ENCODE measurements around the gene NMUR1.
"Not testable (repeated sequence)": the region's sequence is repeated elsewhere in the genome, so short reads cannot be mapped to it uniquely, and the experiment has no call there.

NMUR1 gene, protein sequence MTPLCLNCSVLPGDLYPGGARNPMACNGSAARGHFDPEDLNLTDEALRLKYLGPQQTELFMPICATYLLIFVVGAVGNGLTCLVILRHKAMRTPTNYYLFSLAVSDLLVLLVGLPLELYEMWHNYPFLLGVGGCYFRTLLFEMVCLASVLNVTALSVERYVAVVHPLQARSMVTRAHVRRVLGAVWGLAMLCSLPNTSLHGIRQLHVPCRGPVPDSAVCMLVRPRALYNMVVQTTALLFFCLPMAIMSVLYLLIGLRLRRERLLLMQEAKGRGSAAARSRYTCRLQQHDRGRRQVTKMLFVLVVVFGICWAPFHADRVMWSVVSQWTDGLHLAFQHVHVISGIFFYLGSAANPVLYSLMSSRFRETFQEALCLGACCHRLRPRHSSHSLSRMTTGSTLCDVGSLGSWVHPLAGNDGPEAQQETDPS

DNA sequence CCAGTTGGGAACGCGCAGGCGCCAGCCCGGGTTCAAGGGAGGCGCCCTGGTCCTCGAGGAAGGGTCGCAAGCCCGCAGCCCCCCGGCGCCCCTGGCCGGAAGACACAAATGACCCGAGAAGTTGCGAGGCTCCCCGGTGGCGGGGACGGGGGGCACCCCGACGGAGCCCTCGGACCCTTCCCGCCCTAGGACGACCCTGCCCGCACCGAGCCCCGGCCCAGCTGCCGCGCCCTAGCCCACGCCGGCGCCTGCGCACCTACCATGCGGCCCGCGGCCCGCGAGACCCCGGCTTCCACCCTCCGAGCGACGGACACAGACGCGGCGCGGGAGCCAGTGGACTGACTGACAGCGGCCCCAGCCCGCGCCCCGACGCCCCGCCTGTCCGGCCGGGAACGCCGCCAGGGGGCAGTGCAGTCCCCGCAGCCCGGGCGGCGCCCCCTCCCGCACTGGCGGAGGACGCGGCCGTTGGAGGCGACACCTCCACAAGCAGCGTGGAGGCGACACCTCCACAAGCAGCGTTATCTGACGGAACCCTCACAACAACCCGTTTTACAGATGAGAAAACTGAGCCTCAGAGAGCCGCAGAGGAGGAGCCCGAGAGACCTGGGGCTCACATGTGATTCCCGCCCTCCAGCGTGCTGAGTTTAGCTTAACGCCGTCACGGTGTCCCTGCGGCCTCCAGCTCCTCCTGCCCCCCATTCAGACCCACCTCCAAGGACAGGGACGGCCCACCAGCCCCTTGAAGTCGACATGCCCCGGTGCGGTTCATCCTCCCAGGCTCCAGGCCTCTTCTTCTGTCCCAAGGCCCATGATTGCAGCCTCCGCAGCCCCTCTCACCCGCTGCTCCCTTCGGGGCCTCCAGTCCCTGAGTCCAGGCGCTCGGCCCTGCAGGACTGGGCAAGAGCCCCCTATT lies at the start of gene NMUR1:
NMUR1 (minus strand) TSS at position 347 of the 913 bp plus-strand sequence; CDS start at position 263, 84 bp downstream.
- DNase-seq, result no peak

GRCh38 chr2:231579560-231579959 lies 49.3 kb upstream of the NMUR1 start:
- DNase-seq, result no peak

GRCh38 chr2:231578655-231579054 lies 48.4 kb upstream of the NMUR1 start:
- not testable (repeated sequence) for DNase-seq

DNA sequence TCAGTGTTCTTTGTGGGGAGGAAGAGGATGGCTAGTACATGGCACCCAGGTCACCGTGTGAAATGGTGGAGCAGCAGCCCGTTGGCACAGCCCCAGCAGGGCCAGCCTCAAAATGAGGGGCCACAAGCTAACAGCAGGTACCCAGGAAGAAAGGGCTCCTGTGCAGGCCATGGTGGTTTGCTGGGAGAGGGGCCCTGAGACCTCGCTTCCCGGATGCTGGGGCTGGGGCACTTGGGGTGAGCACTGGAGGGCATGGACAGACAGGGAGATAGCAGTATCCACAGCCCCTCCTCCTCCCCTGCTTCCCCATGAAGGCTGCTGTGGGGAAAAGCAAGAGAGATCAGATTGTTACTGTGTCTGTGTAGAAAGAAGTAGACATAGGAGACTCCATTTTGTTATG lies 46.2 kb upstream of the NMUR1 start:
- DNase-seq, result no peak

DNA sequence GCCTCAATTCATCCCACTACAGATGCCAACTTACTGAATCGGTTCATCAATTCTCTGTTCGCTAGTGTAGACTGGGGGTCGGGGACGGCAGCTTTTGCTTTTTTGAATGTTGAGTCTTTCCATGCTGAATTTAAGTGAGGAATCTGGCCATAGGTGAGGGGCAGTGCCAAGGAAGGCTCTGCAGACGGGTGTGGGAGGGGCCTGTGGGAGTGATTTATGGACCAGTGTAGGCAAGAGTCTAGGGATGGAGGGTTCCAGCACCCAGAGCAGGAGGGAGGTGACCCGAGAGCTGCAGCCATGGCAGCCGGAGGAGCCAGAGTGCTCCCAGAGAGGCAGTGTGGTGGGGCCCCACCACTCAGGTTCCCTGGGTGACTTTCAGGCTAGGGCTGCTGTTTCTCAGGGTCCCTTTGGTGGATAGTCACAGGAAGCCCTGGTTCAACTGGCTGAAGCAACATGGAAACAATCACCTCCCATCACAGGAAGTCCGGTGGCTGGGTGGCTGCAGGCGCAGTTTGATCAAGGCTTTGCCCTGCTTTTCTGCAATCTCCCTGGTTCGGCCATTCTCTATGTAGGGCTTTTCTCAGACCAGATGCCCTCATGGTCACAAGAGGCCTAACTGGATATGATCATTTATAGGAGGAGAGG lies 45.5 kb upstream of the NMUR1 start:
- DNase-seq, result no peak

DNA sequence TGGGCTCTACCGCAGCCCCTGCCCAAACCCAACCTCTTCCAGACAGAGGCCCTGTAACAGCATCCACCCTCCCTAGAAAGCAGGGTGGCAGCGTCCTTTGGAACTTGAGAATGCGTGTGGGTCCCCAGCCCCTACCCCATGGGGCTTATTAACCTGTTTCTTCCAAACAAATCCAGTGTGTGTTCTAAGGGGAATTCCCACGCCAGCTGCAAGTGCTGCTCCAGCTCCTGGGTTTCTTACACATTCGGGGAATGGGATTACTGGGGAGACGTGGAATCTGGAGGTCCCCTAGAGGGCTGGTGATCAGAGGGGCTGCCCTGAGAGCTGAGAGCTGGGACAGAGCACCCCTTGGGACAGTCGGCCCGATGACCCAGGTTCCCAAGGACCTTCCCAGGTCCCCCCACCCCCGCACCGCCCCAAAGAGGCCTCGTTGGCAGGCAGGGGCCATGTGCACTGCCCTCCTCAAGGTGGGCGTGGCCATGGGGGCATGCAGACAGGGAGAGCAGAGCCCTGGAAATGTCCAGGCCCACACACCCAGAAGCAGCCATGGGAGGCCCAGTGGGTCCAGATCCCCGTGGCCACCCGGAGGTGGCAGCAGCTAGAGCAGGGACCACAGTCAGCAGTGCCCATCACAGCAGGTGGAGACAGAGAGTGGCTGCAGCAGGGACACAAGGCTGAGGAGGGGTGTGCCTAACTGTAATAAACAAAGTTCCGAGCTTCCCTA lies 43.6 kb upstream of the NMUR1 start:
- no peak for DNase-seq

DNA sequence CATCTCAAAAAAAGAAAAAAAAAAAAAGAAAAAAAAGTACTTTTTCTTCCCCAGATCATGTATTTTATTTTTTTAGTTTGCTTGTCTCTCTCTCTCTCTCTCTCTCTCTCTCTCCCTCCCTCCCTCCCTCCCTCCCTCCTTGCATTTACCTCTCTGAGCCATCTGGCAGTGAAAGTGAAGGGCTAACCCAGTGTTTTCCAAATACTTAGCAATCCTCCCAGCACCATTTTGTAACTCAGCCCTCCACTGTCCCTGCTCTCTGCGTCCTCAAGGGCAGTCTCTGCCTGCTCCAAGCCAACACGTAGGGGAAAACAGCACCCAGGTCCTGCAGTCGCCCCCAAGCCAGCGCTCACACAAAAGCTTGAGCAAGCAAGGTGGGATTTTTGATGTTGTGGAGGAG lies 42.9 kb upstream of the NMUR1 start:
- DNase-seq, result peak; percentile 65

GRCh38 chr2:231571661-231572191 lies 41.5 kb upstream of the NMUR1 start:
- DNase-seq, result no peak

DNA sequence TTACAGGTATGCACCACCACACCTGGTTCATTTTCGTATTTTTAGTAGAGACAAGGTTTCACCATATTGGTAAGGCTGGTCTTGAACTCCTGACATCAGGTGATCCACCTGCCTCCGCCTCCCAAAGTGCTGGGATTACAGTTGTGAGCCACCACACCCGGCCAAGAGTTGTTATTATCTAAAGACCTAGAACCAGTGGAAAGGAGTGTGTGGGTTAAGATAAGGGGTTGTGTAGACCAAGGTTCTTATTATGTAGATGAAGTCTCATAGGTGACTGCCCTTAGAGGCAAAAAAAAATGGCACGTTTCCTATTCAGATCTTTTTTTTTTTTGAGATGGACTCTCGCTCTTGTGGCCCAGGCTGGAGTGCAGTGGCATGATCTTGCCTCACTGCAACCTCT lies 40.7 kb upstream of the NMUR1 start:
- not testable (repeated sequence) for DNase-seq

DNA sequence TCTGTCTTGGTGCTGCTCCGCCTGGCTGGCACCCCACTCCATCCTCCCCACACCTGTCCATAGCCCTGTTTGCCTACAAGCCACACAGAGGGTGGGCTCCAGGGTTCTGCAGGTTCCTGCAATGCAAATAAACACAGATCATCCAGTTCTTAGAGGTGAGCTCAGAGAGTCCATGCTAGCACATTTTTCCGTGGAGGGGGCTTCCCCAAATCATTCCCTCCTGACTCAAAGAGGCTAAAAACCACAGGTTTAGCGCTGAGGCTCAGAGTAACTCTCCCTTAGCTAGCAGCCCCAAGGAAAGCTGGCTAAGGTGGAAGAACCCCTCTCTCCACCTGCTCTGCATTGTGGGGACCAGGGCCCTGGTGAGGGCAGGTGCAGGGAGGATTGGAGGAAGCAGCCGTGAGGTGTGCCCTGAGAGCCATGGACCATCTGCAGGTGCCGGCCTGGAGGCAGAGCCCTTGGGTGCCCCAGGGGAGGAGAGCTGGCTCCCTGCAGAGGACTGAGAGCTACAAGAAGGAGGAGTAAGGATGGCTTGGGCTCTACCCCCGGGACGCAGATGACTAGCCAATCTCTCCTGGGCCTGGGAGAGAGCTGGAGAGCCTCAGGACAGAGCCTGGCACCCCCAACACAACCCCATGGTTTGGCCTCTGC lies 38.7 kb upstream of the NMUR1 start:
- DNase-seq, result no peak

DNA sequence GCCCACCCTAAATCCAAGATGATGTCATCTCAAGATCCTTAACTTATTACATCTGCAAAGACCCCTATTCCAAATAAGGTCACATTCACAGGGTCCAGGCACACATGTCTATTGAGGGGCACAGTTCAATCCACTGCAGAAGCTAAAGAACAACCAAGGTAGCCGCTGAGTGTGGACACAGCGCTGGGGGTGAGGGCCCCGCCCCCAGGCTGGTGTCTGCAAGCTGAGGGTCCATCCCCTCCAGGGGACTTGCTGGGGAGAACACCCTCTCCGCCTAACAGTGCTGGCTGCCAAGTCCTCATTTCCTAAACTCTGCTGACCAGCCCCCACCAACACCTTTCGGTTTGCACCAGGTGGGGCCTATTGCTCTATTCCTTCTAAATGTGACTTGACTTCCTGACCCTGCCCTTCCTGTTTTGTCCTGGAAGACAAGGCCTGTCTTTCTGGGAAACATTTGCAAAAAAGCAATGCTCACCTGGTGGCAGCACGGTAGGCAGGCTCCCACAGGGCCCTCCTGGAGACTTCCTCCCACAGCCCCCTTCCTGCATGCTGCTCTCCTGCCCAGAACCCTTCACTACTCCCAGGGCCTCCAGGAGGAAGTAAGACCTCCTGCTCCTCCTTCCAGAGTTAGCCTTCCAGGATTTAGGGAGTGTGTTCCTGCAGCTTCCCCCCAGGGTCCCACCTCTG lies 38.0 kb upstream of the NMUR1 start:
- DNase-seq, result no peak

- DNase-seq, result no peak
These were observed 36.9 kb upstream of the NMUR1 start for GRCh38 chr2:231567159-231567558.

DNA sequence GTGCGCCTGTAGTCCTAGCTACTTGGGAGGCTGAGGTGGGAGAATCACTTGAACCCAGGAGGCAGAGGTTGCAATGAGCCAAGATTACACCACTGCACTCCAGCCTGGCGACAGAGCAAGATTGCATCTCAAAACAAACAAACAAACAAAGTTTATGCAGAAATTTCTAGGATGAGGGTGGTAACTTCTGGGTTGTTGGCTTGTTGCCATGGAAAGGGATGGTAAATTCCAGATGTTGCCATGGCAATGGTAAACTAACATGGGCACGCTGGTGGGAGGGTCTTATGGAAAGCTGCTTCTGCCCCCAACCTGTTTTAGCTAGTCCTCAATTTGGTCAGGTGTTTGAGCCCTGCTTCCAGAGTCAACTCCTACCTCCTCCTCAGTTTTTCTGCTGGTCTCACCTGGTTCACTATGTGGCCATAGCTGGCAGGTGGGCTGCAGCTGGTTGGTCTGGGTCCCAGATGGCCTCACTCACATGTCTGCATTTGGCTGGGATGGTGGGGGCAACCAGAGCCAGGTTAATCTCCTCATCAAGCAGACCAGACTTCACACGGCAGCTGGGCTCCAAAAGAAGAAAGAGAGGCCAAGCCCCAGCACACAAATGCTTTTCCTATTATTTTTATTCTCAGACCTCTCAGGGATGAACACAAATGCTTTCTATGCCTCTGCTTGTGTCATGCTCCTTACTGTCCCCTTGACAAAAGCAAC lies 35.8 kb upstream of the NMUR1 start:
- no peak for DNase-seq

- DNase-seq, result peak; percentile 21
These were observed 33.2 kb upstream of the NMUR1 start for GRCh38 chr2:231563378-231563961.

DNA sequence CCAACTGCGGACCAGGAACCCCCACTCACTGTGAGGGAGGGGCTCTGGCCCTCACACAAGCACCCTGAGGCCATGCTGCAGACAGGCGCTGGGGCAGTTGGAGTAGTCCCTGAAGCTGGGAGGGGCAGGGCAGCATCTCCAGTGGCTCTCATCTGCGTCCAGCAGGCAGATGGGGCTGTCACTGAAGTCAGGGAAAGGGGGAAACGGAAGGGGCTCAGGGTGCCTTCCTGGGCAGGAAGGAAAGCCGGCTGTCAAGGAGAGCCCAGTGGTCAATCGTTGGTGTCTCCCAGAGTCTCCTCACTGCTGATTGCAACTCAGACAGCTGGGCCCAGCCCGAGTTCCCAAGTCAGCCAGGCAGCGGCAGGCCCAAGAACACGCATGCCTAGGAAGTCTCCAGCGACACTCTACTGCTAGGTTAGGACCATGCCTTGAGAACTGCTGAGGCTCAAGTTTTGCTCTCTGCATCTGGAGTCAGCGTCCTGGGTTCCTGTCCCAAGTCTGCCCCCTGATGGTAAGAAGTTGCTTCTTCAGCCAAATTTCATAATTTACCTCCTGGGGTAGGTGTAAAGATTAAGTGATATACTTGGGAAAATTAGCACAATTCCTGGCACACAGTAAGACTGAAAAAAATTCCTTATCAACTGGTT lies 27.4 kb upstream of the NMUR1 start:
- DNase-seq, result no peak

DNA sequence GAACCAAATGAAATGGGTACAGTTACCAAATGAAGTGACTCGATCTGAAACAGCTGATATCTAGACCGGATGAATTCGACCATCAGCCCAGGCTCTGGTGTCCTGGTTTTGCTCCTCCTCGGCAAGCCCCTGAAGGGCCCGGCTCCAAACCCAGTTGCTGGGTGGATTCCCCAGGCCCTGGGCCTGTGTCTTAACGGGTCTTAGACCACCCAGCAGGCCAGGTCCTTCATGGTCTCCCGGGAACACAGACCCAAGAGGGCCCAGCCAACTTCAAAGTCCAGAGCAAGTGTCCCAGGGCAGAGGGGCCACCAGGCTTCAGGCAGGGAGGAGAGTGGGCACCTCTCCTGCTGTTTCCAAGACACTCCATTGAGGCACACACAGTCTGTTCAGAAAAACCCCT lies 26.7 kb upstream of the NMUR1 start:
- no peak for DNase-seq

DNA sequence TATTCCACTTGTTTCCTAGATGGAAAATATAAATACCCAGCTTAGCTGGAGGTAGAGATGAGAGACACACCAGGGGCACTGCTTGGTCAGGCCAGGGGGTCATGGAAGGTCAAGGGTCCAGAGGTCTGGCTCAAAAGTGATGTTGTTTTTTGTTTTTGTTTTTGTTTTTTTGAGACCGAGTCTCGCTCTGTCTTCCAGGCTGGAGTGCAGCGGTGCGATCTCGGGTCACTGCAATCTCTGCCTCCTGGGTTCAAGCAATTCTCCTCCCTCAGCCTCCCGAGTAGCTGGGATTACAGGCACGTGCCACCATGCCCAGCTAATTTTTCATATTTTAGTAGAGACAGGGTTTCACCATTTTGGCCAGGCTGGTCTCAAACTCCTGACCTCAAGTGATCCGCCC lies 26.3 kb upstream of the NMUR1 start:
- DNase-seq, result not testable (repeated sequence)

GRCh38 chr2:231554748-231555545 lies 24.7 kb upstream of the NMUR1 start:
- no peak for DNase-seq

DNA sequence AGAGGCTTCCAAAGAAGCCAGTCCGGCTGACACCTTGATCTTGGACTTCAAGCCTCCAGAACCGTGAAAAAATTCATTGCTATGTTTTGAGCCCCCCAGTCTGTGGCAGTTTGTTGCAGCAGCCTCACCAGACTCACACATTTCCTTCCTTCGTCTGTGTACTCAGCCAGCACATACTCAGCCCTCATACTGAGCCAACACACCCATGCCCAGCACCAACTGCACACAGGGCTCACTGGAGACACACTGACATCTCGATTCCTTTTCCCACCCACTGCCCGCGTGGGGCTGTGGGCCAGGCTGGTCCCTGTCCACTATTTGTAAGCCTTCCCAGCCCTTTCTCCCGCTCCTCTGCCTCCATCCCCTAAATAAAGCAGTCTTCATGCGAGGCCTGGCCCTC lies 24.1 kb upstream of the NMUR1 start:
- no peak for DNase-seq
